ENCODE data around the gene SPEG. TPM values are rescaled to one million over a fixed set of nuclear protein-coding genes. Genes with fewer than 3 reads are reported as not detected.
"Not testable (repeated sequence)": the region's sequence is repeated elsewhere in the genome, so short reads cannot be mapped to it uniquely, and the experiment has no call there.

The SPEG gene
- total RNA-seq, 1 donor from 2014 or later = 10.8 TPM

DNA sequence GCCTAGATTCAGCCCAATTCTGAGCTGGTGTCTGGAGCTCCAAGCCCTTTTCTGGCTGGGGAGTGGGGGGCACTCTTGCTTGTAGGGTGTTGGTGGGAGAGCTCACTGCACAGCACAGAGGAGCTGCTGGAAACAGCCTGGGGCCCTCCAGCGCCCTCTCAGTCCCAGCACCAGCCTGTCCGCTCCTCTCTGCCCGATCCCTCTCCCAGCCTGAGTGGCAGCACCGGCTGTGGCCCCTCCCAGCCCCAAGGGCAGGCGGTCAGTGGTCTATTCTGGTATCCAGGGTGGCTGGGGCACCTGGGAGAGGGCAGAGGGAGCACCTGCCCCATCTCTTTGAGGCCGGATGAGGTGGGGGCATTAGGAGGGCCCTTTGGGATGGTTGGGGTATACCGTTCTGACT lies 29.7 kb upstream of the SPEG start:
- no peak for DNase-seq (ENCODE audit: low read depth)

DNA sequence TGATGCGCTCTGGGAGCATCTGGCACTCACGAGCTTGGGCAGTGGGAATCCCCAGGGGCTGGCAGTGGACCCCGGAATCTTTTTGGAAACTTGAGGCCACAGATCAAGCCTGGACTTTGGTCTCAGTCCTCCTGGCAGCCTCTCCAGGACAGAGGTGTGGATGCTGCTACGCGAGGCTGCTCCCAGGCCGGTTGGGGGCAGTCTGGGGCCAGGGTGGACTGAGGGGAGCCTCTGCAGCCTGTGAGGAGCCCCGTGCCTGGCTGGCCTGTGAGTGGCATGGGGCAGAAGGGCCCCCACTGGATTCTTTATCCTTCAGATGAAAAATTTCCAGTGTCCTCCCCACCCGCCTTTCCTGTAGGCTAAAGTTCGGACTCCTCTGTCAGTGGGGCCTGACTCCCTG lies 29.2 kb upstream of the SPEG start:
- no peak for DNase-seq (ENCODE audit: low read depth)

DNA sequence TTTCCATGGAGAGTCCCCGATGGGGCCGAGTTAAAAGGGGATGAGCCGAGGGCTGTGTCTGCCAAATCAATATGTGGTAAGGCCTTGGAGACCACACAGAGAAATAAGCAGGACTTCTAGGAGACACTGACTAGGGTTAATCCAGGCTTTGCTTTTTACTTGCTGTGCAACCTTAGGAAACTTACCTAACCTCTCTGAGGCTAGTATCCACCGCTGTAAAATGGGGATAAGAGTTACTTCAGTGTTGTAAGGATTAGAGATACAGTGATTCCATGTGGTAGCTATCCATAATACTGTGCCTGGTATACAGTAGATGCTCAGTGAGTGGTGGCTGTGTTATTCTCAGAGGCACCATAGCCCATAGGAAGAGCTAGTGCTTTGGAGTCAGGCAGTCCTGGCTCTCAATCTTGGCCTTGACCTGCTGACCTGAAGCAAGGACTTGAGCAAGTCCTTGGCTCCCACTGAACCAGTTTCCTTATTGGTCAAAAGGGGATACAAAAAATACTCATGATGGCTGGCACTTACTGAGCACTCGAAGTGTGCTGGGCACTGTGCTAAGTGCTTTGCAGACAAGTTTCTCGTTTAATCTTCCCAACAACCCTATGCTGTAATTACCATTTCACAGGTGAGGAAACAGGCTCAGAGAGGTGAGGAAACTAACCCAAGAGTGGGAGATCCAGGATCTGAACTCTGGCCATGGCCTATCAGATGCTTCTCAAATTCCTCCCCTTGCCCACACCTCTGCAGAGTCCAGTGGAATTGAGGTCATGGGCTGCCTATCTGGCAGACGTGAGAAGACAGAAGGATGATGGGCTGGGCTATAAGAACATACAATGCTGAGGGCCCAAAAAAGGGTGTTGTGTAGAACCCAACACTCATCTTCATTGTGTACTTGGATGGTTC lies 28.4 kb upstream of the SPEG start:
- no peak for DNase-seq (ENCODE audit: low read depth)

- no peak for DNase-seq (ENCODE audit: low read depth)
Measured at GRCh38 chr2:219406861-219407230, 27.8 kb upstream of the SPEG start.

DNA sequence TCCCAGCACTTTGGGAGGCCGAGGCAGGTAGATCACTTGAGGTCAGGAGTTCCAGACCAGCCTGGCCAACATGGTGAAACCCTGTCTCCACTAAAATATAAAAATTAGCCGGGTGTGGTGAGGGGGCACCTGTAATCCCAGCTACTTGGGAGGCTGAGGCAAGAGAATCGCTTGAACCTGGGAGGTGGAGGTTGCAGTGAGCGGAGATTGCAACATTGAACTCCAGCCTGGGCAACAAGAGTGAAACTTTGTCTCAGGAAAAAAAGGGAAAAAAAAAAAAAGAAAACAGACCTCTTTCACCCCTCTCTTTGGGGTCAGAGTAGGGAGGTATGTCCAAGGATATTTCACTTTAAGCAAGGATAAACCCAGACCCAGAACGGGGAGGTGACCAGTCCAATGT lies 27.3 kb upstream of the SPEG start:
- DNase-seq (ENCODE audit: low read depth) = not testable (repeated sequence)

DNA sequence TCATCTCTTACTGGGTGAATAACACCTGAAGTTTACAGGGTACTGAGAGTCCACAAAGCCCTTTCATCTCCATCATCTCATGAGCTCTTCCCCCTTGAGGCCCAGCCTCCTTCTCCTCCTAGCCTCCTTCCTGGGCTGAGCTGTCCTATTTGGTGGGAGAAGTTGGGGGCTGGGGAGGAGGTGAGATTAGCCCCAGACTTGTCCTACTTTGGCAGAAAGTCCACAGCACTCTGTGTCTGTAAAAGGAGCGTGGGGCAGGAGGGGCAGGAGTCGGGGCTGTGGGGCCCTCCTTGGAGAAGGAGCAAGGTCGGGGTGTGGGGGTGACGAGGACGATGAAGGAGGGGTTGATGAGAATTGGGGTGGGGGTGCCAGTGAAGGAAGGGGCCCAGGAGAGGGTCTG lies 26.4 kb upstream of the SPEG start:
- no peak for DNase-seq (ENCODE audit: low read depth)

- DNase-seq (ENCODE audit: low read depth) = no peak
Measured at GRCh38 chr2:219408631-219409030, 26.0 kb upstream of the SPEG start.

DNA sequence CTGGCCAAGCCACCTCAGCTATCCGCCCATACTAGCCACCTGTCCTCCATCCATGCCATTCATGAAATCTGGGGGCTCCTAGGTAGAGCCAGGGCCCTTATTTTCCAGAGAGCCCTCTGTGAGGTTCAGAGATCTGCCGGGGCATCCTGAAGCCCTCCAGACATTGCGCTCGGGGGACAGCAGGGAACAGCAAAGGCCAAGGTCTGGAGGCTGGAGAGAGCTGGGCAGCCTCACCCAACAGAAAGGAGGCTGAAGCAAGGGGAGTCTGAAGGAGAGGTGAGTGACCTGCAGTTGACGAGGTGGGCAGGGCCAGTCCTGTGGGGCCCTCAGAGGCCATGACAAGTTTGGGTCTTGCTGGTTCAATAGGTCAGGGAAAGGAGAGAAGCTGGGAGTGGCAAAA lies 25.0 kb upstream of the SPEG start:
- no peak for DNase-seq (ENCODE audit: low read depth)

- DNase-seq (ENCODE audit: low read depth) = no peak
Measured at GRCh38 chr2:219410390-219410789, 24.3 kb upstream of the SPEG start.

- no peak for DNase-seq (ENCODE audit: low read depth)
Measured at GRCh38 chr2:219414857-219415256, 19.8 kb upstream of the SPEG start.

GRCh38 chr2:219415580-219416234 lies 18.9 kb upstream of the SPEG start:
- no peak for DNase-seq (ENCODE audit: low read depth)

GRCh38 chr2:219416235-219416602 lies 18.4 kb upstream of the SPEG start:
- DNase-seq (ENCODE audit: low read depth) = no peak

DNA sequence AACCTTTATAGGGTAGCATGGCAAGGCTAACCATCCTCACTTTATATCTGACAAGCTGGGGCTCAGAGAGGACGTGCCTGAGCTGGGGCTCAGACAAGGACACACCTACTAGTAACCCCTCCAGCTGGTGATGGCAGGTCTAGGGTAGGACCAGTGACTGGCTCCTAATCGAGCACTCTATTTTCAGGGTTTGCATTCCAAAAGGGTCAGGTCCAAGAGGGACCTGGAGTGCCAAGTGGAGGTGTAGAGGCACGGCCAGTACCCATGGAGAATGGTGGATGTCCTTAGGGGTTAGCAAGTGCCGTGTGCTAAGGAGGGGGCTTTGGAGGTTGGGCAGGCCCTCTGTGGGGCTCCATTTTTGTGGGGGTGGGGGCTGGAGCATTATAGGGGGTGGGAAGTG lies 17.7 kb upstream of the SPEG start:
- no peak for DNase-seq (ENCODE audit: low read depth)

DNA sequence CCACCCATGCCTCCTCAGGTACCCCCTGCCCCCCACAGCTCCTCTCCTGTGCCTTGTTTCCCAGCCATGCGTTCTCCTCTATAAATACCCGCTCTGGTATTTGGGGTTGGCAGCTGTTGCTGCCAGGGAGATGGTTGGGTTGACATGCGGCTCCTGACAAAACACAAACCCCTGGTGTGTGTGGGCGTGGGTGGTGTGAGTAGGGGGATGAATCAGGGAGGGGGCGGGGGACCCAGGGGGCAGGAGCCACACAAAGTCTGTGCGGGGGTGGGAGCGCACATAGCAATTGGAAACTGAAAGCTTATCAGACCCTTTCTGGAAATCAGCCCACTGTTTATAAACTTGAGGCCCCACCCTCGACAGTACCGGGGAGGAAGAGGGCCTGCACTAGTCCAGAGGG lies 17.3 kb upstream of the SPEG start:
- DNase-seq (ENCODE audit: low read depth) = no peak

- no peak for DNase-seq (ENCODE audit: low read depth)
Measured at GRCh38 chr2:219418155-219419011, 16.3 kb upstream of the SPEG start, which contains the start of gene DES. Gene DES, plus strand, starts transcription at chr2:219418377. Its CDS starts 86 bp downstream, at chr2:219418463.

DNA sequence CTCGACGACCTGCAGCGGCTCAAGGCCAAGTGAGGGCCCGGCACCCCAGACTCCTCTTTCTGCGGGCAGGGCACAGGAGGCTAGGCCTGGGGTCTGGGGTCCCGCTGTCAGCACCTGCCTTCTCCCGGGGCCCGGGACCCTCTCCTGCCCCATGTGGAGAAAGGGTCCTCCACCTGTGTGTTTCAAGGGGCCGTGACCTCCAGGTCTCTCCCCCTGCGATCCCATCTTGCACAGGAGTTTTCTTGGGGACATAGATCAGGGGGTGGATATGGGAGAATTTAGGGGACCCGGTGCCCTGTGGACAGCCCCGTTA lies 15.7 kb upstream of the SPEG start:
- DNase-seq (ENCODE audit: low read depth) = no peak

DNA sequence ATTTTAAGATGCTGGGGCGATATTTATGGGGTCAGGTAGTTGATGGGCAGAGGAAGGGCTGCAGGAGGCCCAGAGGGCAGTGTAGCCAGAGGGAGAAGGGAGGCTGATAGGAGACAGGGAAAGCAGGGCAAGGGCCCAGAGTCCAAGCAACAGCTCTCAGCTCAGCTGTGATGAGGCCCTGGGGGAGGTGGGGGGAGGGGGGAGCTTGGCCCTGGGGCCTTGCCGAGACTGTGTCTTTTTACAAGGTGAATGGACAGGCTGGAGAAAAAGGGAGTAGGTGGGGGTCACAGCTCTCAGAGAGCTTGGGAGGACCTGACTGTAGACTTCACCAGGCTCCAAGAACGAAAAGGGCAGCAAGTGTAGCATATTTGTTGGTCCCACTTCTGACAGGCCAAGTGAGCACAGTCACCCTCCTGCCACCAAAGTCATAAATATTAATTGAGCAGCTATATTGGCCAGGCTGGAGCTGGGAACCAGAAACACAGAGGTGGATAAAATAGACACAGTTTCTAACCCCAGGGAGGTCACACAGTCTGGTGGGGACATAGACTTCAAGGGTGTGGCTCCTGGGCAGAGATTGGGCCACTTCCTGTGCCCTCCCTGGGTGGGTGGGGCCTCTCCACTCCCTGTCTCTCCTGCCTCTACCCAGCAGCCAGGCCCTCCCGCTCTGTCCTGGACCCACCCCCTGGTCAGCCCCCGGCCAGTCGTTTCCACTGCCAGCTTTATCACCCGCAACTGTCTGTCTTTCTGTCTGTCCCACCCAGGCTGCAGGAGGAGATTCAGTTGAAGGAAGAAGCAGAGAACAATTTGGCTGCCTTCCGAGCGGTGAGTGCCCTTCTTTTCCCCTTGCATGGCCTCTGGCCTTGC lies 15.1 kb upstream of the SPEG start:
- DNase-seq (ENCODE audit: low read depth) = no peak

- no peak for DNase-seq (ENCODE audit: low read depth)
Measured at GRCh38 chr2:219420687-219421086, 14.0 kb upstream of the SPEG start.

- no peak for DNase-seq (ENCODE audit: low read depth)
Measured at GRCh38 chr2:219421323-219421722, 13.3 kb upstream of the SPEG start.

DNA sequence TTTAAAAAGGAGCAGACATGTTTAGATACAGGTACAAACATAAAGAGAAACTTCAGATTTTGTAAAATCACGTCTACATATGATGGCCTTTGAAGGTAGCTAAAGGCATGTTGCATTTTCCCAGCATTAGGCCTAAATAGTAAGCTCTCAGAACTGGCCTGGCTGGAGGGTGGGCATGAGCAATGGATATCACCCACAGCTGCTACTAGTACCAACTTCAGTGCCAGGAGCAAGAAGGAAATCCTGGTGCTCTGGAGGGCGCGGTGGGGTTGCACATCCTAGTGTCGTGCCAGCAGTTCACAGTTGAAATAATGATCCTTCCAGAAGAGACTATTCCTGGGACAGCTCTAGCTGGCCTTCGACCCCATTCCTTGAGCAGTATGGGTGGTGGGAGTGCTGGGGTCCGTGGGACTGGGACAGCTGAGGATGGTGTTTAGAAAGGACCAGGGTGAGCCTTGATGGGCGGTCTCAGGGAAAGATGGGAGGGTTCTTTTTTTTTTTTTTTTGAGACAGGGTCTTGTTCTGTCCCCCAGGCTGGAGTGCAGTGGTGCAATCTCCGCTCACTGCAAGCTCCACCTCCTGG lies 11.6 kb upstream of the SPEG start:
- DNase-seq (ENCODE audit: low read depth) = no peak

- DNase-seq (ENCODE audit: low read depth) = no peak
Measured at GRCh38 chr2:219423652-219424377, 10.8 kb upstream of the SPEG start.

Data from renal cortical epithelial cell (primary cell).